ENCODE results near the gene MAPK7.

DNA sequence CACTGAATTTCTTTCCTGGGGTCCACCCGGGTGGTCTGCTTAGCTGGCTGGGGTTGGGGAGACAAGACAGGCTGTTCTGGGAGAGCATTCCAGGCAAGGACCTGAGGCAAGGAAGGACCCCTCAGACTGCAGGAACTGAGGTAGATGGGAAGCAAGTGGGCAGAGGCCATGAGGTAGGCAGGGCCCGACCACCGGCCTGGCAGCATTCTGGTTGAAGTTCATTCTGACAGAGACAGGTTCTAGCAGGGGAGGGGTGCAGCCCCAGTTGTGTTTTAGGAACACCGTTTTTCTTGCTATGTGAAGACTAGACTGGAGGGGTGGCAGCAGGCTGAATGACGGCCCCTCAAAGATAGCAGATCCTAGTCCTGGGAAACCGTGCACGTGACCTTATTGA lies 33.2 kb upstream of the MAPK7 start:
- TF ChIP-seq, protein P1, sequence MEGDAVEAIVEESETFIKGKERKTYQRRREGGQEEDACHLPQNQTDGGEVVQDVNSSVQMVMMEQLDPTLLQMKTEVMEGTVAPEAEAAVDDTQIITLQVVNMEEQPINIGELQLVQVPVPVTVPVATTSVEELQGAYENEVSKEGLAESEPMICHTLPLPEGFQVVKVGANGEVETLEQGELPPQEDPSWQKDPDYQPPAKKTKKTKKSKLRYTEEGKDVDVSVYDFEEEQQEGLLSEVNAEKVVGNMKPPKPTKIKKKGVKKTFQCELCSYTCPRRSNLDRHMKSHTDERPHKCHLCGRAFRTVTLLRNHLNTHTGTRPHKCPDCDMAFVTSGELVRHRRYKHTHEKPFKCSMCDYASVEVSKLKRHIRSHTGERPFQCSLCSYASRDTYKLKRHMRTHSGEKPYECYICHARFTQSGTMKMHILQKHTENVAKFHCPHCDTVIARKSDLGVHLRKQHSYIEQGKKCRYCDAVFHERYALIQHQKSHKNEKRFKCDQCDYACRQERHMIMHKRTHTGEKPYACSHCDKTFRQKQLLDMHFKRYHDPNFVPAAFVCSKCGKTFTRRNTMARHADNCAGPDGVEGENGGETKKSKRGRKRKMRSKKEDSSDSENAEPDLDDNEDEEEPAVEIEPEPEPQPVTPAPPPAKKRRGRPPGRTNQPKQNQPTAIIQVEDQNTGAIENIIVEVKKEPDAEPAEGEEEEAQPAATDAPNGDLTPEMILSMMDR (IDR thresholded peaks at IDR 0.05; ENCODE audit: insufficient read depth, low read depth, low read length) = no peak
- TF ChIP-seq EZH2 (IDR thresholded peaks at IDR 0.05; ENCODE audit: insufficient read depth, low read length) = no peak
